ENCODE results near the gene PTGES2. TPM values are rescaled to one million over a fixed set of nuclear protein-coding genes. Genes with fewer than 3 reads are reported as not detected.
A peak's percentile ranks its signal among the peaks of the same experiment; 100 is the strongest.

Gene PTGES2
- total and polyA plus RNA-seq, 9 of the 15 experiments (the other 6 are each of a cell fraction or from before 2014, with no cell fraction given): 2.4 to 196 (median 90.1) TPM

- TF ChIP-seq TAL1 (IDR thresholded peaks at IDR 0.05): peak; percentile 78
- no peak for TF ChIP-seq E2F1 (CRISPR knock-in tag; IDR thresholded peaks at IDR 0.05)
- TF ChIP-seq PTTG1 (tag; IDR thresholded peaks at IDR 0.05; ENCODE audit: low read depth): peak; percentile 14; the same call in 1 of the 2 replicates
- TF ChIP-seq HOXB6 (CRISPR knock-in tag; IDR thresholded peaks at IDR 0.05; ENCODE audit: borderline replicate concordance): no peak
- TF ChIP-seq RNF2 (IDR thresholded peaks at IDR 0.05): peak; percentile 38; the same call in 1 of the 2 replicates
- TF ChIP-seq TAF9B (IDR thresholded peaks at IDR 0.05; ENCODE audit: partially characterized antibody): no peak
- TF ChIP-seq ZNF24 (IDR thresholded peaks at IDR 0.05): peak; percentile 73; the same call in 1 of the 2 replicates
- TF ChIP-seq ZNF384 (IDR thresholded peaks at IDR 0.05; ENCODE audit: low read depth, low read length): peak; percentile 57
- TF ChIP-seq ZNF354B (CRISPR knock-in tag; IDR thresholded peaks at IDR 0.05): no peak
- peak; percentile 80 for TF ChIP-seq RBBP5 (IDR thresholded peaks at IDR 0.05; ENCODE audit: borderline replicate concordance, insufficient read depth, low read length, poor library complexity, severe bottlenecking)
- TF ChIP-seq MTA1 (IDR thresholded peaks at IDR 0.05; ENCODE audit: borderline replicate concordance): peak; percentile 60; the same call in 1 of the 2 replicates
- peak; percentile 26 for TF ChIP-seq CREM (IDR thresholded peaks at IDR 0.05; ENCODE audit: low read depth)
- TF ChIP-seq DLX4 (CRISPR knock-in tag; IDR thresholded peaks at IDR 0.05): no peak
- TF ChIP-seq ZNF609 (CRISPR knock-in tag; IDR thresholded peaks at IDR 0.05; ENCODE audit: borderline replicate concordance): 0 out of 2 replicates have a peak, but pooled peaks have one; percentile 6
- TF ChIP-seq HOMEZ (CRISPR knock-in tag; IDR thresholded peaks at IDR 0.05): no peak
- no peak for TF ChIP-seq ZFP1 (CRISPR knock-in tag; IDR thresholded peaks at IDR 0.05)
- TF ChIP-seq DNMT1 (IDR thresholded peaks at IDR 0.05): no peak
- TF ChIP-seq ZNF699 (CRISPR knock-in tag; IDR thresholded peaks at IDR 0.05; ENCODE audit: insufficient replicate concordance): no peak
Measured at GRCh38 chr9:128078504-128079434, 48.8 kb downstream of the PTGES2 start (continued).
